HCT116 (cell line): Measurements from ENCODE around the gene CUBN. TPM values are rescaled to one million over a fixed set of nuclear protein-coding genes. Genes with fewer than 3 reads are reported as not detected.

Experiments
- ATAC-seq: fragments of 200-7000 bp; cut with Tn5 transposase; 2 replicates; pipeline ENCODE4 v1.9.1; 2020; ENCODE audit warnings: mild to moderate bottlenecking, moderate library complexity
- BruUV-seq: library from RNA; stranded (reverse); fragments of 400-500 nt; replicated peaks from 2 replicates; lab custom pipeline; 2021; lab: Mats Ljungman, UMichigan
- CTCF ChIA-PET: fragments of 300-600 bp; sonication (Branson Sonifier 250); formaldehyde crosslinking; loops from one replicate; lab custom pipeline; 2021; ENCODE audit warnings: antibody characterized with exemption; lab: Charles Lee
- POLR2A ChIA-PET: fragments of 300-600, 350-600 bp; sonication (Branson Sonifier 250); formaldehyde crosslinking; loops from one replicate; lab custom pipeline; 2021; ENCODE audit warnings: antibody characterized with exemption; lab: Charles Lee
- RAD21 ChIA-PET, 2 experiments: fragments of 300-600 bp; sonication (Branson Sonifier 250); formaldehyde crosslinking; loops; one replicate each; lab custom pipeline; 2023; ENCODE audit warnings: low total read pairs in 2 of 2; ENCODE audit not compliant: uncharacterized antibody in 2 of 2, unreplicated experiment in 2 of 2, low non-redundant PET in 1 of 2; lab: Charles Lee
- DNase-seq: peaks from one replicate; pipeline ENCODE4 v3.0.0-alpha.2; 2010; ENCODE audit warnings: low read depth, low spot score
- H2AFZ ChIP-seq: fragments of 200-600 bp; shearing (Covaris generic), sonication (generic); 2 replicates; pipeline ENCODE4 v1.6.1; 2017; ENCODE audit warnings: low read depth, mixed run types, mixed read lengths, antibody characterized with exemption, low read length; ENCODE audit not compliant: poor library complexity, severe bottlenecking
- H3K27ac ChIP-seq: 2 replicates; pipeline ENCODE4 v1.5.1; 2012; ENCODE audit warnings: low read depth, low read length
- H3K27me3 ChIP-seq: fragments of 200-600 bp; sonication (generic); 2 replicates; pipeline ENCODE4 v1.6.1; 2016; ENCODE audit warnings: mixed run types, low read length, mixed read lengths; ENCODE audit not compliant: insufficient read depth
- H3K36me3 ChIP-seq, 2 experiments: fragments of 200-500 bp in 1 of 2; fragments of 200-600 bp in 1 of 2; sonication (Bioruptor generic) in 1 of 2; sonication (generic) in 1 of 2; 2 replicates each; pipeline versions ENCODE4 v1.5.1 to v1.6.1; 2014 to 2016; ENCODE audit warnings: low read length in 2 of 2, inconsistent platforms in 1 of 2, mixed read lengths in 1 of 2, mixed run types in 1 of 2; ENCODE audit not compliant: insufficient read depth in 2 of 2, control insufficient read depth in 1 of 2
- H3K4me1 ChIP-seq, 2 experiments: fragments of 200-600 bp in 1 of 2; sonication (generic) in 1 of 2; 2 replicates each; pipeline versions ENCODE4 v1.5.1 to v1.6.1; 2012 to 2017; ENCODE audit warnings: low read length in 2 of 2, inconsistent platforms in 1 of 2, mild to moderate bottlenecking in 1 of 2, mixed read lengths in 1 of 2, mixed run types in 1 of 2, moderate library complexity in 1 of 2; ENCODE audit not compliant: insufficient read depth in 2 of 2, control insufficient read depth in 1 of 2
- H3K4me2 ChIP-seq: fragments of 200-600 bp; sonication (generic); 2 replicates; pipeline ENCODE4 v1.6.1; 2017; ENCODE audit warnings: mixed run types, low read length, mixed read lengths
- H3K4me3 ChIP-seq, 2 experiments: fragments of 200-600 bp in 1 of 2; sonication (generic) in 1 of 2; replicated peaks in 1 of 2; 2 replicates each; pipeline ENCODE4 v1.5.1; 2011 to 2016; ENCODE audit warnings: low read length in 2 of 2, control low read depth in 1 of 2, low read depth in 1 of 2, mild to moderate bottlenecking in 1 of 2, mixed read lengths in 1 of 2, mixed run types in 1 of 2
- H3K79me2 ChIP-seq: fragments of 200-600 bp; sonication (generic); 2 replicates; pipeline ENCODE4 v1.6.1; 2017; ENCODE audit warnings: mild to moderate bottlenecking, mixed run types, low read length, moderate library complexity, mixed read lengths; ENCODE audit not compliant: insufficient read depth
- H3K9ac ChIP-seq: fragments of 200-600 bp; sonication (generic); 2 replicates; pipeline ENCODE4 v1.6.1; 2016; ENCODE audit warnings: low read length, mixed read lengths
- H3K9me2 ChIP-seq: fragments of 200-600 bp; sonication (generic), shearing (Covaris generic); 2 replicates; pipeline ENCODE4 v1.6.1; 2017; ENCODE audit warnings: mixed run types, mild to moderate bottlenecking, moderate library complexity; ENCODE audit not compliant: insufficient read depth
- H3K9me3 ChIP-seq, 2 experiments: fragments of 200-500 bp in 1 of 2; fragments of 200-600 bp in 1 of 2; sonication (Bioruptor generic) in 1 of 2; sonication (generic) in 1 of 2; 2 replicates each; pipeline ENCODE4 v1.6.1; 2014 to 2017; ENCODE audit warnings: low read length in 2 of 2, mixed read lengths in 2 of 2, inconsistent platforms in 1 of 2, low read depth in 1 of 2, mild to moderate bottlenecking in 1 of 2, mixed run types in 1 of 2, moderate library complexity in 1 of 2; ENCODE audit not compliant: control insufficient read depth in 1 of 2, insufficient read depth in 1 of 2
- H4K20me1 ChIP-seq: fragments of 200-600 bp; sonication (generic), shearing (Covaris generic); 2 replicates; pipeline ENCODE4 v1.6.1; 2017; ENCODE audit warnings: mixed run types, mild to moderate bottlenecking, moderate library complexity; ENCODE audit not compliant: insufficient read depth
- EGR1 ChIP-seq: IDR thresholded peaks from 2 replicates; pipeline ENCODE4 v1.6.1; 2012; ENCODE audit warnings: low read depth
- ELF1 ChIP-seq: IDR thresholded peaks from 2 replicates; pipeline ENCODE4 v1.6.1; 2012; ENCODE audit warnings: low read depth, borderline replicate concordance
- EZH2 ChIP-seq: fragments of 200-600 bp; sonication (generic); IDR thresholded peaks from 2 replicates; pipeline ENCODE4 v1.6.1; 2017; ENCODE audit warnings: antibody characterized with exemption, mixed run types
- FOSL1 ChIP-seq: IDR thresholded peaks from 2 replicates; pipeline ENCODE4 v1.6.1; 2012; ENCODE audit warnings: low read depth
- JUND ChIP-seq: IDR thresholded peaks from 2 replicates; pipeline ENCODE4 v1.6.1; 2012
- RAD21 ChIP-seq: IDR thresholded peaks from 2 replicates; pipeline ENCODE4 v1.6.1; 2012; ENCODE audit warnings: low read depth, mild to moderate bottlenecking
- SIN3A ChIP-seq: IDR thresholded peaks from 2 replicates; pipeline ENCODE4 v1.6.1; 2012; ENCODE audit warnings: low read depth
- SP1 ChIP-seq: IDR thresholded peaks from 2 replicates; pipeline ENCODE4 v1.6.1; 2012; ENCODE audit warnings: low read depth
- YY1 ChIP-seq: IDR thresholded peaks from 2 replicates; pipeline ENCODE4 v1.6.1; 2011; ENCODE audit warnings: low read length, low read depth, moderate library complexity, mild to moderate bottlenecking; ENCODE audit not compliant: insufficient replicate concordance; ENCODE audit errors: extremely low read depth
- intact Hi-C: fragments of 100-400 bp; cut with micrococcal nuclease; formaldehyde crosslinking; loops from 2 replicates; pipeline ENCODE4 v1.10.0; 2022
- total RNA-seq: library from RNA; stranded (reverse); gene quantifications from one replicate; pipeline ENCODE4 v1.2.1, GENCODE V29; 2021; ENCODE audit not compliant: unreplicated experiment
- TF ChIP-seq, protein P1 (sequence below): IDR thresholded peaks from 2 replicates; pipeline ENCODE4 v1.6.1; 2012
- TF ChIP-seq, protein P2 (sequence below): IDR thresholded peaks from 2 replicates; pipeline ENCODE4 v1.6.1; 2011; ENCODE audit warnings: mild to moderate bottlenecking, low read length, moderate library complexity; ENCODE audit not compliant: insufficient replicate concordance; ENCODE audit errors: extremely low read depth

CUBN gene
- total RNA-seq, 1 experiment from 2014 or later, result 1.2 TPM

DNA sequence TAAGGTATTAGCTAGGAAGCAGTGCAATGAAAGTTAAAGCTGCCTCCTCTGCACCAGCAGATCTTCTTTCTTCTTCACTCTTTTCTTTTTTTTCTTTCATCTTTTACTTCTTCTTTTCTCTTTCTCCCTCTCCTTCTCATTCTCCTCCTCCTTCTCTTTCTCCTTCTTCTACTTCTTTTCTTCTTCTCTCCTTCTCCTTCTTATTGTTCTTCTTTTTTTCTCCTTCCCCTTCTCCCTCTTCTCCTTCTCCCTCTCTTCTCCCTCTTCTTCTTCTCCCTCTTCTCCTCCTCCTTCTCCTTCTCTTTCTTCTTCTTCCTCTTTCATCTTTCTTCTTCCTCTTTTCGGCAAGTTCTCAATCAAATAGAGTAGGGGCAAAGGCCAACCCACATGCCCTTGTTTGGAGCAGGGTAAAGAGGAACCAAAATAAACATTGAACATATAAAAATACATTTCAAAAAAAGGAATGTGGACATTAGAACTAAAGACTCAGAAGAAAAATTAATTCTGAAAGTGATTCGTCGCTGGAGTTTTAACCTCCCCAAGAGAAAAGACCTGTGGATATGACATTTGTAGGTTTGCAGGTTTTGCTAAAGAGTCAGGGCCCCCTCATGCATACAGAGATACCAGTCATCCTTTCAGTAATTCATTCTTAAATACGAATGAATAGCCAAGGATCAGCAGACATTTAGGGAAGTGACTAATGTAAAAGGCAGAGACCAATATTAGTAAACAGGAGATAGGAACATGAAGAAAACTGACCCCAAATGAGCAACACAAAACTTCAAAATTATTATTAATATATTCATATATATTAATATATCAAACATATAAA is 219.4 kb downstream of the CUBN start:
- Histone ChIP-seq H3K79me2 (no peaks in the 10 kb centered on the region), H3K36me3 (no peaks in the 10 kb centered on the region), H3K4me3 (no peak overlapping the region), H3K4me1 (no peaks in the 10 kb centered on the region), H3K4me2 (no peak overlapping the region), H3K27ac (no peak overlapping the region), H2AFZ (no peak overlapping the region), H3K9me3 (no peaks in the 10 kb centered on the region), H3K27me3 (no peaks in the 10 kb centered on the region), H3K9me2 (no peaks in the 10 kb centered on the region; the same call in 1 of the 2 replicates), H4K20me1 (no peaks in the 10 kb centered on the region), H3K9ac (no peak overlapping the region)
- DNase-seq (no peak), ATAC-seq (no peak)
- no TSS peak for BruUV-seq
- TF ChIP-seq EZH2 (no peak), JUND (no peak), EGR1 (no peak)
- intact Hi-C loops, result no loop called here
- ChIA-PET POLR2A (no interaction called here), RAD21 (no interaction called here), CTCF (no interaction called here)

DNA sequence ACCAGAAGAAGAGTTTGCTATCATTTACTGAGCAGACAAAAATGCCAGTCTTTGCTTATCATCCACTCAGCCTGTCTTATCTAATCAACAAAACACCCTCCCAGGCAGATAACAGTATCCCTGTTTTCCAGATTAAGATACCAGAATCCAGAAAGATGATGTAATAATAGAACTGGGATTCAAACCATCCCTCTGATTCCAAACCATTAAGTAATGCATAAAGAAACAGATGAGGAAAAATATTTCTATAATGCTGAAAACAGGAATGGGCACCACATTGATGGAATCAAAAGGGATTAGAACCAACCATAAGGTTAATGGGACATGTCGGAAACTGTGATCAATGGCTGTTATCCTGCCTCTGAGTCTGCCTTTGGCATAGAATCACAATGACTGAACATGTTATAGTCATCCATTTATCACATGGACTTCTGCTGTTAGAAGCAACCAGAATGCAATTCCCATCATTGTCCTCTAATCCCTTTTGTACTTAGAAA is 220.3 kb downstream of the CUBN start:
- Histone ChIP-seq H3K27ac (no peak overlapping the region), H4K20me1 (no peaks in the 10 kb centered on the region), H3K36me3 (no peaks in the 10 kb centered on the region), H2AFZ (no peak overlapping the region), H3K9ac (no peak overlapping the region), H3K4me1 (no peaks in the 10 kb centered on the region), H3K4me3 (no peak overlapping the region), H3K9me3 (no peaks in the 10 kb centered on the region), H3K79me2 (no peaks in the 10 kb centered on the region), H3K27me3 (no peaks in the 10 kb centered on the region), H3K9me2 (no peaks in the 10 kb centered on the region; the same call in 1 of the 2 replicates), H3K4me2 (no peak overlapping the region)
- ChIA-PET RAD21 (no interaction called here), POLR2A (no interaction called here), CTCF (no interaction called here)
- intact Hi-C loops, result no loop called here
- no TSS peak for BruUV-seq
- ATAC-seq (no peak), DNase-seq (no peak)
- TF ChIP-seq, protein P1, sequence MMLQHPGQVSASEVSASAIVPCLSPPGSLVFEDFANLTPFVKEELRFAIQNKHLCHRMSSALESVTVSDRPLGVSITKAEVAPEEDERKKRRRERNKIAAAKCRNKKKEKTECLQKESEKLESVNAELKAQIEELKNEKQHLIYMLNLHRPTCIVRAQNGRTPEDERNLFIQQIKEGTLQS, result no peak
- TF ChIP-seq YY1, result no peak
- TF ChIP-seq SP1, result no peak
- TF ChIP-seq ELF1, result no peak
- TF ChIP-seq SIN3A, result no peak
- no peak for TF ChIP-seq EZH2
- TF ChIP-seq, protein P2, sequence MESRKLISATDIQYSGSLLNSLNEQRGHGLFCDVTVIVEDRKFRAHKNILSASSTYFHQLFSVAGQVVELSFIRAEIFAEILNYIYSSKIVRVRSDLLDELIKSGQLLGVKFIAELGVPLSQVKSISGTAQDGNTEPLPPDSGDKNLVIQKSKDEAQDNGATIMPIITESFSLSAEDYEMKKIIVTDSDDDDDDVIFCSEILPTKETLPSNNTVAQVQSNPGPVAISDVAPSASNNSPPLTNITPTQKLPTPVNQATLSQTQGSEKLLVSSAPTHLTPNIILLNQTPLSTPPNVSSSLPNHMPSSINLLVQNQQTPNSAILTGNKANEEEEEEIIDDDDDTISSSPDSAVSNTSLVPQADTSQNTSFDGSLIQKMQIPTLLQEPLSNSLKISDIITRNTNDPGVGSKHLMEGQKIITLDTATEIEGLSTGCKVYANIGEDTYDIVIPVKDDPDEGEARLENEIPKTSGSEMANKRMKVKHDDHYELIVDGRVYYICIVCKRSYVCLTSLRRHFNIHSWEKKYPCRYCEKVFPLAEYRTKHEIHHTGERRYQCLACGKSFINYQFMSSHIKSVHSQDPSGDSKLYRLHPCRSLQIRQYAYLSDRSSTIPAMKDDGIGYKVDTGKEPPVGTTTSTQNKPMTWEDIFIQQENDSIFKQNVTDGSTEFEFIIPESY, result no peak
- TF ChIP-seq RAD21, result no peak
- TF ChIP-seq FOSL1, result no peak
- TF ChIP-seq, all 23 proteins: peak for 0
